COLO668 (cell line): ENCODE results near the gene RETREG2.
"Not testable (repeated sequence)": the region's sequence is repeated elsewhere in the genome, so short reads cannot be mapped to it uniquely, and the experiment has no call there.

Experiments
- DNase-seq: peaks from one replicate; lab custom pipeline; 2025; ENCODE audit not compliant: unreplicated experiment; lab: John Stamatoyannopoulos, UW

RETREG2 gene

DNA sequence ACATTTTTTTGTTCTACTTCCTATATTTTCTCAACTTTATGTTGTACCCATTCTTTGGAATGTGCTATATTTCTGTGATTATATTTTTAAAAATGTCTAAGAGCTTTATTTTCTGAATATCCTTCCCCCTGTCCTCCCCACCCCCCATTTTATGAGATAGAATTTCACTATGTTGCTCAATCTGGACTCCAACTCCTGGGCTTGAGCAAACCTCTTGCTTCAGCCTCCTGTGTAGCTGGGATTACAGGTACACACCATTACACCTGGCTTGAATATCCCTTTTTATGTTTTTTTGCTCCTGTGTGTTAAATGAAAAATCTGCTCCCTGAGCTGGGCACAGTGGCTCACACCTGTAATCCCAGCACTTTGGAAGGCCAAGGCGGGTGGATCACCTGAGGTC is 19.3 kb downstream of the RETREG2 start:
- no peak for DNase-seq

DNA sequence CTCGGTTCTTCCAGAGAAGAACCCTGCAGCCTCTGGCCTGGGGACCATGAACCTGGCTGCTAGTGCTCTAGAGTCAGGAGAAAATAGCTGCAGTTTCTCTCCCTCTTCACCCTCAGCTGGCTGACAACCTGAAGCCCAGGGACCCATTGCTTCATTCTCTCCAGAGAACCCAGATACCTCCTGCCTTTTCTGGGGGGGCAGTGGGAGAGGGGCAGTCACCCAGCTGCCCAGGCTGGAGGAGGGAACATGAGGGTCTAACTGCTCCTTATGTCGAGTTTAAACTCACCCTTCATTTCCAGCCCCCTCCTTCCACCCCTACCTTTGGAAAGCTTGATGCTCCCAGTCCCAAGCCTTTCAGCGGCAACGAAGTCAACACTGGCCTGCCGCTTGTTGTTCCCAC is 20.9 kb downstream of the RETREG2 start:
- no peak for DNase-seq

DNA sequence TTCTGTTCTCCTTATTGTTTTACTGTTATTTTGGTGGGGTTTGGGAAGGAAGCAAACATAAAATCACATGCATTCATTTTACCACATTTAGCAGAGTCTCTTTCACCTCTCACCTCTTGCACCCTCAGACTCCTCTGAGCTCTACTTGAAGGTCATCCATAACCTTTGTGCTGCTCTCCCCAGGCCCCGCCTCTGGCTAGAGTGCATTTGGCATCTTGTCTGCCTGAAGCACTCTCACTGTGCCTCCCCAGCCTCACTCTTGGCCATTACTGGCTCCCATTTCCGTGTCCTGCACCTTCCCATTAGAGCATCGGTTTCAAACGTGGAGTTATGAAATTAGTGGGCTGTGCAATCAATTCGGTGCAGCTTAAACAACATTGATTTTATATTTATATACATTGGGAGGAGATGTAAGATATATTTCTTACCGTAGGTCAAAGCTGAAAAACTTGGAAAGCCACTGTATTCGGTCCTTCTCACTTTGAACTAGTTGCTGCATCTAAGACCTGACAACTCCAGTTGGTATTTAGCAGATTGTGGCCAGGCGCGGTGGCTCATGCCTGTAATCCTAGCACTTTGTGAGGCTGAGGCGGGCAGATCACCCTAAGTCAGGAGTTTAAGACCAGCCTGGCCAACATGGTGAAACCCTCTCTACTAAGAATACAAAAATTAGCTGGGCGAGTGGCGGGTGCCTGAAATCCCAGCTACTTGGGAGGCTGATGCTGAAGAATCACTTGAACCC is 21.6 kb downstream of the RETREG2 start:
- DNase-seq, result no peak

DNA sequence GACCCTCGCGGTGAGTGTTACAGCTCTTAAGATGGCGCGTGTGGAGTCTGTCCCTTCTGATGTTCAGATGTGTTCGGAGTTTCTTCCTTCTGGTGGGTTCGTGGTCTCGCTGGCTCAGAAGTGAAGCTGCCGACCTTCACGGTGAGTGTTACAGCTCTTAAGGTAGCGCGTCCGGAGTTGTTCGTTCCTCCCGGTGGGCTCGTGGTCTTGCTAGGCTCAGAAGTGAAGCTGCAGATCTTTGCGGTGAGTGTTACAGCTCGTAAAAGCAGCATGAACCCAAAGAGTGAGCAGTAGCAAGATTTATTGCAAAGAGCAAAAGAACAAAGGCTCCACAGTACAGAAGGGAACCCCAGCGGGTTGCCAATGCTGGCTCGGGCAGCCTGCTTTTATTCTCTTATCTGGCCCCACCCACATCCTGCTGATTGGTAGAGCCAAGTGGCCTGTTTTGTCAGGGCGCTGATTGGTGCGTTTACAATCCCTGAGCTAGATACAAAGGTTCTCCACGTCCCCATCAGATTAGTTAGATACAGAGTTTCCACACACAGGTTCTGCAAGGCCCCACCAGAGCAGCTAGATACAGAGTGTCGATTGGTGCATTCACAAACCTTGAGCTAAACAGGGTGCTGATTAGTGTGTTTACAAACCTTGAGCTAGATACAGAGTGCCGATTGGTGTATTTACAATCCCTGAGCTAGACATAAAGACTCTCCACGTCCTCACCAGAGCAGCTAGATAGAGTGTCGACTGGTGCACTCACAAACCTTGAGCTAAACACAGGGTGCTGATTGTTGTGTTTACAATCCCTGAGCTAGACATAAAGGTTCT is 22.6 kb downstream of the RETREG2 start:
- not testable (repeated sequence) for DNase-seq

DNA sequence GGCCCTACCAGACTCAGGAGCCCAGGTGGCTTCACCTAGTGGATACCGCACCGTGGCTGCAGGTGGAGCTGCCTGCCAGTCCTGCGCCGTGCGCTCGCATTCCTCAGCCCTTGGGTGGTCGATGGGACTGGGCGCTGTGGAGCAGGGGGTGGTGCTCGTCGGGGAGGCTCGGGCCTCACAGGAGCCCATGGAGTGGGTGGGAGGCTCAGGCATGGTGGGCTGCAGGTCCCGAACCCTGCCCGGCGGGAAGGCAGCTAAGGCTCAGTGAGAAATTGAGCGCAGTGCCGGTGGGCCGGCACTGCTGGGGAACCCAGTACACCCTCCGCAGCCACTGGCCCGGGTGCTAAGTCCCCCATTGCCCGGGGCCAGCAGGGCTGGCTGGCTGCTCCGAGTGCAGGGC is 23.3 kb downstream of the RETREG2 start:
- DNase-seq, result not testable (repeated sequence)

DNA sequence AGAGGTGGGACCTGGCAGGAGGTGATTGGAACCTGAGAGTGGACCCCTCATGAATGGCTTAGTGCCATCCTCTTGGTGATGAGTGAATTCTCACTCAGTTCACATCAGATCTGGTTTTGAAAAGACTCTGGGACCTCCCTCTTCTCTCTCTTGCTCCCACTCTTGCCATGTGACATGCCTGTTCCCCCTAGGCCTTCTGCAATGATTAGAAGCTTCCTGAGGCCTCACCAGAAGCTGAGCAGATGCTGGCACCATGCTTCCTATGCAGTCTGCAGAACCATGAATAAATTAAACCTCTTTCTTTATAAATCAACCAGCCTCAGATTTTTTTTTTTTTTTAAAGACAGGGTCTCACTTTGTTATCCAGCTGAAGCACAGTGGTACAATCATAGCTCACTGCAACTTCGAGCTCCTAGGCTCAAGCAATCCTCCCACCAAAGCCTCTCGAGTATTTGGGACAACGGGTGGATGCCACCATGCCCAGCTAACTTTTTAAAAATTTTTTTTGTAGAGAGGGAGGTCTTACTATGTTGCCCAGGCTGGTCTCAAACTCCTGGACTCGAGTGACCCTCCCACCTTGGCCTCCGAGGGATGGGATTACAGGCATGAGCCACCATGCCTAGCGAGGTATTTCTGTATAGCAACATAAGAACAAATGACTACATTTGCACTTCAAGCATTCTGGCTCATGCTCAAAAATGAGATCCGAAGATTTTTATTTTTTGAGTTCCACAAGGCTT is 26.5 kb downstream of the RETREG2 start:
- no peak for DNase-seq

DNA sequence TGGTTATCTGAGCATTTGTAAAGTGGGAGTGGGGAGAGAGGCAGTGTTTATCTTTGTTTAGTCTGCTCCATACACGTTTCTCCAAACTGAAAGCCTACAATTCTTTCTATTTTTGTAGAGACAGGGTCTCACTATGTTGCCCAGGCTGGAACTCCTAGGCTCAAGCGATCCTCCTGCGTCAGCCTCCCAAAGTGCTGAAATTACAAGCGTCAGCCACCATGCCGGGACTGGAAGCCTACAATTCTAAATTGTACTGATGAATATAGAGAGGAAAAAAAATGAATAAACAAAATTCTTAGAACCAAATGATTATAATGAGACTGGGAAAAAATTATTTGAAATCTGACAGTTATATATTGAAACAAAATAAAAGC is 27.1 kb downstream of the RETREG2 start:
- no peak for DNase-seq

DNA sequence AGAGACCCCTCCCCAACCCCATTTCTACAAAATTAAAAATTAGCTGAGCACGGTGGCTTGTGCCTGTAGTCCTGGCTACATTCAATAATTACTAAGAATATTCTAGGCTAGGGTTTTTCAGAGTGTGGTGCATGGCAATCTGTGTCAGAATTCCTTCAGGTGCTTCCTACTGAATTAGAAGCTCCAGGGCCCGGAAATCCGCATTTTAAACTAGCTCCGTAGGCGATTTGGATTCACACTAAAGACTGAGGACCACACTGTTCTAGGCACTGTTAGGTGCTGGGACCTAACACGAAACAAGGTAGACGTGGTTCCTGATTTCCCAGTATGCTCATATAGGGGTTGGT is 27.9 kb downstream of the RETREG2 start:
- DNase-seq, result no peak

DNA sequence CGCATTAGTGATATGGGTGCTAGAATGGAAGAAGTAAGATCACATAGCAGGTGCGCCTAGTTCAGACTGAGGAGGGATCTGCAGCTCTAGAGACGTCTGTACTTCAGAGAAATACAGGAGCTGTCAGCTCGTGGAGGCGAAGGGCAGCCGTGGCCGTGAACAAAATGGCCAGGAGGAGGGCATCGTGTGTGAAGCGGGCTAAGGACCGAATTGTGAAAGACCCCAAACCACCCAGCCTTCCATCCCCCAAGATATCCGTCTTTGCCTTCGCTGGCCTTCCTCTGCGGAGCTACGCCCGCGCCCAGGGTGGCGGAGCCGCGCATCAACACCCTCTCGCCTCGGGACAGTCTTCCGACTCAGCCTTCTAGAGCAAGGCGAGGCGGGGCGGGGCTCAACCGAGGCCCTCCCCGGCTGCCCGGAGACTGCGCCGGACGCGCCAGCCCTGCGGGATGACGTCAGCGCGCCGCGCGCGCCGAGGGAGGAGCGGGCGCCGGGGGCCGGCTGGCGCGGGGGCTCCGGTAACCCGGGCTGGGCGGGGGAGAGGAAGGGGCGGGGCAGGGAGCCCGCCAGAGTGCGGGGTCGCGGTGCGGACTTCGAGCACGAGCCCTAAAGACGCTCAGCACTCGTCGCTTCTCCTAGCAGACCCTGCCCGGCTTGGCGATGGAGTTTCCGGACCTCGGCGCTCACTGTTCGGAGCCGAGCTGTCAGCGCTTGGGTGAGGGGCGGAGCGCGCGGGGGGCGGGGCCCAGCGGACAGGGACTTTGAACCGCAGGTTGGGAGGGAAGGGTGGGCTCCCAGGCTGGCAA is 28.5 kb downstream of the RETREG2 start, which contains the start of gene ZFAND2B:
Gene ZFAND2B (plus strand): TSS at position 455 of the 806 bp plus-strand sequence. CDS start 206 bp downstream, at position 661.
- peak; percentile 96 for DNase-seq

DNA sequence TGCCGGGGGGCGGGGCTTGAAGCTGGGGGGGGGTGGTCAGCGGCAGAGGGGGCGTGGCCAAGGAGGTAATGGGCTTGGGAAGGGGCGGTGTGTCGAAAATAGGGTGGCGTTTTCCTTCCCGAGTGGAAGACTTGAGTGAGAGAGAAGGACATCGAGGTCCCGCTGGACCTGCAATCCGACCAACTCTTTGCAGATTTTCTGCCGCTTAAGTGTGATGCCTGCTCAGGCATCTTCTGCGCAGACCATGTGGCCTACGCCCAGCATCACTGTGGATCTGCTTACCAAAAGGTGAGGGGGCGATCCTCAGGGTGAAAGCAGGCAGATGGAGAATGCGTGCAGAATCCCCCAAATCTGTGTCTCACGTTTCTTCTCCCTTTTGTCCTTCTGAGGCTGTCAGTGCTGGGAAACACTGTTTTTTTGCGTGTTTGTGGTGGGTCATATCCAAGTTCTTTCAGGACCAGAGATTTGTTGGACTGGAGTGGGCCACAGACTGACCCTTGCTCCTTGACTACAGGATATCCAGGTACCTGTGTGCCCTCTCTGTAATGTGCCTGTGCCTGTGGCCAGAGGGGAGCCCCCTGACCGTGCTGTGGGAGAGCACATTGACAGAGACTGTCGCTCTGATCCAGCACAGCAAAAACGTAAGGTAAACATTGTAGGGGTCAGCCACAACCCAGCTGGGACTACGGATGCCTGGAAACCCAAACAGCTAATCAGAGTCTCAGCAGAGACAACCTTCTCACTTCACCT is 29.2 kb downstream of the RETREG2 start:
- no peak for DNase-seq

DNA sequence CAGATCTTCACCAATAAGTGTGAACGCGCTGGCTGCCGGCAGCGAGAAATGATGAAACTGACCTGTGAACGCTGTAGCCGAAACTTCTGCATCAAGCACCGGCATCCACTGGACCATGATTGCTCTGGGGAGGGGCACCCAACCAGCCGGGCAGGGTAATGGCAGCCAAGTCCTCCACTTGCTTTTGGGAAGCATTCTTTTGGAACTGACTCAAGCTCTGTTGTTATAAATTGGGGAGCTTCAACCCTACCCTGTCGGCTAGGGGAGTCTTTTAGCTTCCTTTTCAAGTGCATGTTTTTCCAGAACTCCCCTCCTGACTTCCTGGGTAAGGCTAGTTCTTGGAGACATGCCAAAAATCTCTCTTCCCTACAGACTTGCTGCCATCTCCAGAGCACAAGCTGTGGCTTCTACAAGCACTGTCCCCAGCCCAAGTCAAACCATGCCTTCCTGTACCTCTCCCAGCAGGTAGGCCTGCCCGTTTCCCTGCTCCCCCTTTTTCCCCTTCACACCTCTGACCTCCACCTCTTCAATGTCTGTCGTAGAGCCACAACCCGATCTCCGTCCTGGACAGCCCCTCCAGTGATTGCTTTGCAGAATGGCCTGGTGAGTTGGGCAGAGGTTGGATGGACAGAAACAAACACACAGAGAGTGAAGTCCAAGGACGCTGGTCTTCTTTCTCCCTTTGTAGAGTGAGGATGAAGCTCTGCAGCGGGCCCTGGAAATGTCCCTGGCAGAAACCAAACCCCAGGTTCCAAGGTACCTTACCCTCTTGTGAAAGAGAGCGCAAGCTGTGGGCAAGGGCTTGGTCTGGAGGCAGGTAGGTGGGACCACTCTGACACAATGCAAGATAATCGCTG is 30.0 kb downstream of the RETREG2 start:
- no peak for DNase-seq

DNA sequence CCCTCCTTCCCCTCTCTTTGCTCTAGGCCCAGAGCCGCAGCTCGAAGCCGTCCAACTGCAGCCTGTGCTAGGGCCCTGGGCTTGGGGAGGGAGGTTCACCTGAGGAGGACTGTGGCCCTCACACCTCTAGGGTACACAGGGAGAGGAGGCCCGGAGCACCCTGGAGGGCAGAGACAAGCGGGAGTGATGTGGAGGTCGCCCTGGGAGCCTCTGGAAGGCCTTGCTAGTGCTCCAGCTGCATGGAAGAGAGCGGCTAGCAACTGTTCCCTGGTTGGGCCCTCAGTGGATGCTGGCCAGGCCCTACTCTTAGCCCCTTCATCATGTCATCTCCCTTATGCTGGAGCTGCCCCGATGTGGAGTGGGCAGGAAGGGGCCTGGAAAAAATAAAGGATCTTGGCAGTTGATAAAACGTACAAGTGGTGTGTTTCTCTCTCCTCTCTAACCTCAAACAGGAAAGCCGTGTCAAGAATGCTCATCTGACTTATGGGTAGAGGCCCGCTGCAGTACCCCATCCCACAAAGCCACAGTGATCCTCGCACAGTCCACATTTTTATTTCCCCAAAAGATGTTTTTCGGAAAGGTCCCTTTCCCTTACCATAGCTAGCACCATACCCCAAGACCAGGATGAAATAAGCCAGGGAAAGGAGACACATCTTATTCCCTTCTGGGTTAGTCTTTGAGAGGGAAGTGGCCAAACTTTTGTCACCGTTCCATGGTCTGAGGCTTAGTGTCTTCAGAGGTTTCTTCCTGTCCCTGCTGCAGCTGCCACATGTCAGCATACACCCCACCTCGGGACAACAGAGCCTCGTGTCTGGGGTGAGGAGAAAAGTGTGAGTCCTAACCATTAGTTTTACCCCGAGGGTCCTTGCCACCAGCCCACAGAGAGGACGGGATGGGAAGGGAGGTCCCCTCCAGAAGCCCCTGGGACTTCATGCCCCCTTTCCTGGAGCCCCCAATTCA is 31.4 kb downstream of the RETREG2 start:
- DNase-seq, result no peak

DNA sequence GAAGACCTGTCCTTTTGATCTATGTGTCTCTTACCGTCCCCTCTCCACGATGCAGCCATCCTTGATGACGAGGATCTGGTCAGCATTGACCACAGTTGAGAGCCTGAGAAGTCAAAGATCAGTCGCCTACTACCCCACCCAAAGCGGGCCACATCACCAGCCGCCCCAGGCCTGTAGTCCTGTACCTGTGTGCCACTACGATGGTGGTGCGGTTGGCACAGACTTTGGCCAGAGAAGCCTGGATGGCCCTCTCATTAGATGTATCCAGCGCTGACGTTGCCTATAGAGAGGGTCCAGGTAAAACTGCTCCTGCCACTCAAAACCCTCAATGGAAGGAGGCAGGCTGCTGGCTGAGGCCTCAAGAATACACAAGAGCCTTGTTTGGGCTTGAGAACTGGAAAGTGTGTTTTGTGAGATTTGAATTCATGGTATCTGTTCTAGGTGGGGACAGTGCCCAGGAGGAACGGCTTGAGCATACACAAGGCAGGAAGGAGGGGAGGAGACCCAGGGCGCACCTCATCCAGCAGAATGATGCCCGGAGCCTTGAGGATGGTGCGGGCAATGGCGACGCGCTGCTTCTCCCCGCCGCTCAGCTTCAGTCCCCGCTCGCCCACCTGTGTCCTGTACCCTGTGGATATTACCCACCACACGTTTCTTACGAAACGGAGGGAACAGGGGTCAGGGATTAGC is 32.3 kb downstream of the RETREG2 start:
- DNase-seq, result no peak

DNA sequence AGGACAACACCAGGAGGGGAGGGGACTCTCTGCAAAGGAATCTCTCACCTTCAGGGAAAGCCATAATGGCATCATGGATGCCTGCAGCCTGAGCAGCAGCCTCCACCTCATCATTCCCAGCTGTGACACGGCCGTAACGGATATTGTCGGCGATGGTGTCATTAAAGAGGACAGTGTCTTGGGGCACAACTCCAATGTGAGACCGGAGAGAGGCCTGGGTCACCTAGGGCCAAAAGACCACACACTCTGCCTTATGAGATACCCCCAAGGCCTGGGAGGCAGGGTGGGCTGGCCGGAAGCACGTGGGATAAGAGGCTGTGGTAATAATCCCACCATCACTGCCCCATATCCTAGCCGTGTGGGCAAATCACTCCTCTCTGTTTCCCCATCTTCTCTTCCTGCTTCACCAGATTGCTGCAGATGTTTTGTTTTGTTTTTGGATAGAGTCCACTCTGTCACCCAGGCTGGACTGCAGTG is 32.8 kb downstream of the RETREG2 start:
- DNase-seq, result no peak

DNA sequence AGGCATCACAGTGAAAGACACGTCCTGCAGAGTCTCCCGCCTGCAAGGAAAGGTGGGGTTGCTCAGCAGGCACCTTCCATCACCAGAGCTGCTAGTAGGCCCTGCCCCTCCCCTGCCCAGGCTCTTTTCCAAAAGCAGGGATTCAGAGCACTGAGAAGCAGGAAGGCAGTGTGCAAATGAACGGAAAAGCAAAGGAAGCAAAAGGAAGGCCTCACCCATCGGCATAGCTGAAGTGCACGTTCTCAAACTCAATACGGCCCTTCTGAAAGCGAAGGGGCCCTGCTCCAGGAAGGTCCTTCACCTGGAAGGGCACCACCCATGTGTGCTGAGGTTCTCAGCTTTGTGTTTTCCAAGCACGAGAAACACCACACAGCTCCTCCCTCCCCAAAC is 34.9 kb downstream of the RETREG2 start:
- DNase-seq, result no peak

DNA sequence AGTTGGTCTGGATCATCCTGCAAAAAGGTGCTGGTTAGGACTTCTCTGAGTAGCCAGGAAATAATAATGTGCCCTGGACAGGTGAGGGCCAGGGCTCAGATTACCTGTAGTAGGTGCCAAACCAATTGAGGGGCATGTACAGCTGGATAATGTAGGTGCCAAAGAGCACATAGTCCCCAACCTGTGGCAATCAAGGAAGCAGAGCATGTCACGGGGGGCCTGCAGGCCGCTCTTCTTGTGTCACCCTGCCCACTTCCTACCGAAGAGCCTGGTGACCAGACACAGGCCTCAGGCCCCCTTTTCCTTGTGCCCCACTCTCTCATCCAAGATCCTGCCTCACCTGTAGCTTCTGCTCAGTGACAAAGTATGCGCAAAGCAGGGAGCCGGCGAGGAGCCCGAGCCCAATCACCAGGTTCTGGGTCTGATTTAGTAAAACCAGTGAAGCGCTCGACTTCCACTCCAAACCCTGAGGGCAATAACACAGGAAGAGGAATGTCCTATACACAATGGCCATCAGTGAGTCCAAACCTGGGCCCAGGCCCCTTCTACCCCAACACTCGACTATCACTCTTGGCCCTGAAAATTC is 35.5 kb downstream of the RETREG2 start:
- no peak for DNase-seq

DNA sequence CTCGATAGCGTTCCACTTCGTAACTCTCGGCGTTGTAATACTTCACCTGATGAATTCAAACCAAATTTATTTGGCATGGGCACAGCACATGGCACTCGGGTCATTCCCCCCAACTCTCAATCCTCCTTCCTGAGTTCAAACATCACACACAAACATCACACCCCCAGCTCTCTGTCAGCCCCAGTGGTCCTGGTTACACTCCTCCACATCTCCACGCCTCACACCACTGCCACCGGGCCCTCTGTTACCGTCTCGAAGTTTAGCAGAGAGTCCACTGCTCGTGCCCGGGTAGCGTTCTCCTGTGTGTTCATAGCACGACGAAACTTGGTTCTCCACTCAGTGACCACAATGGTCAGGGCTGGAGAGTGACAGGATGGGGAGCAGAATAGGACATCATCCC is 36.1 kb downstream of the RETREG2 start:
- DNase-seq, result no peak
